Endothelial cell (in vitro differentiated cells): ENCODE data around the gene C10orf71. TPM values are rescaled to one million over a fixed set of nuclear protein-coding genes. Genes with fewer than 3 reads are reported as not detected.

Experiments used
- DNase-seq: peaks from one replicate; pipeline ENCODE4 v3.0.0; 2021; ENCODE audit warnings: low spot score
- H3K27ac Mint-ChIP-seq: one replicate; pipeline ENCODE4 v1.8.0; 2021; ENCODE audit warnings: mixed read lengths, inconsistent platforms; ENCODE audit not compliant: unreplicated experiment
- H3K27me3 Mint-ChIP-seq: one replicate; pipeline ENCODE4 v1.8.0; 2021; ENCODE audit warnings: mild to moderate bottlenecking, moderate library complexity, mixed read lengths, inconsistent platforms; ENCODE audit not compliant: unreplicated experiment
- H3K36me3 Mint-ChIP-seq: one replicate; pipeline ENCODE4 v1.8.0; 2021; ENCODE audit warnings: mild to moderate bottlenecking, low read depth, mixed read lengths, inconsistent platforms; ENCODE audit not compliant: unreplicated experiment
- H3K4me1 Mint-ChIP-seq: one replicate; pipeline ENCODE4 v1.8.0; 2021; ENCODE audit warnings: mild to moderate bottlenecking, mixed read lengths, inconsistent platforms; ENCODE audit not compliant: unreplicated experiment
- H3K4me3 Mint-ChIP-seq: one replicate; pipeline ENCODE4 v1.8.0; 2021; ENCODE audit warnings: mild to moderate bottlenecking, mixed read lengths, inconsistent platforms; ENCODE audit not compliant: unreplicated experiment
- H3K9me3 Mint-ChIP-seq: one replicate; pipeline ENCODE4 v1.8.0; 2021; ENCODE audit warnings: mixed read lengths, inconsistent platforms; ENCODE audit not compliant: unreplicated experiment
- CTCF ChIP-seq: fragments of 200-600 bp; sonication (generic); IDR thresholded peaks from one replicate; pipeline ENCODE4 v1.5.0; 2021; ENCODE audit warnings: antibody characterized with exemption; ENCODE audit not compliant: unreplicated experiment
- total RNA-seq: library from RNA; stranded (reverse); fragmentation: NEBNext Ultra II Directional; extraction: Animal tissue kit (Norgen Biotek cat#: 25700); gene quantifications from one replicate; pipeline ENCODE4 v1.2.1, GENCODE V29; 2021; ENCODE audit not compliant: unreplicated experiment

C10orf71 gene
- total RNA-seq, 1 donor from 2014 or later: not detected

- Mint-ChIP-seq H3K36me3 (peaks cover under 1% of the 10 kb centered on the region), H3K9me3 (no peaks in the 10 kb centered on the region), H3K27me3 (peaks cover 6% of the 10 kb centered on the region), H3K4me3 (no peak overlapping the region), H3K4me1 (peaks cover 18% of the 10 kb centered on the region), H3K27ac (no peak overlapping the region)
- no peak for DNase-seq
- TF ChIP-seq CTCF: no peak
These were observed 31.2 kb downstream of the C10orf71 start for GRCh38 chr10:49330127-49330665.

- no peak overlapping the region for H3K27ac Mint-ChIP-seq
- peaks cover 8% of the 10 kb centered on the region for H3K36me3 Mint-ChIP-seq
- peaks cover 25% of the 10 kb centered on the region for H3K4me1 Mint-ChIP-seq
- H3K4me3 Mint-ChIP-seq: no peak overlapping the region
- no peak for TF ChIP-seq CTCF
- H3K27me3 Mint-ChIP-seq: peaks cover 6% of the 10 kb centered on the region
- H3K9me3 Mint-ChIP-seq: peaks cover 5% of the 10 kb centered on the region
- DNase-seq: no peak
These were observed 32.5 kb downstream of the C10orf71 start for GRCh38 chr10:49331431-49331830.

GRCh38 chr10:49332333-49332732 is 33.4 kb downstream of the C10orf71 start:
- Mint-ChIP-seq H3K27ac (no peak overlapping the region), H3K27me3 (peaks cover 6% of the 10 kb centered on the region), H3K4me3 (no peak overlapping the region), H3K4me1 (peaks cover 25% of the 10 kb centered on the region), H3K9me3 (peaks cover 5% of the 10 kb centered on the region), H3K36me3 (peaks cover 8% of the 10 kb centered on the region)
- DNase-seq: no peak
- TF ChIP-seq CTCF: no peak

GRCh38 chr10:49332768-49333167 is 33.8 kb downstream of the C10orf71 start:
- H3K4me1 Mint-ChIP-seq: peaks cover 22% of the 10 kb centered on the region
- peaks cover 8% of the 10 kb centered on the region for H3K36me3 Mint-ChIP-seq
- DNase-seq: no peak
- no peak overlapping the region for H3K27ac Mint-ChIP-seq
- TF ChIP-seq CTCF: no peak
- H3K9me3 Mint-ChIP-seq: peaks cover 5% of the 10 kb centered on the region
- no peak overlapping the region for H3K4me3 Mint-ChIP-seq
- H3K27me3 Mint-ChIP-seq: peaks cover 6% of the 10 kb centered on the region

- DNase-seq: no peak
- Mint-ChIP-seq H3K27ac (no peak overlapping the region), H3K4me3 (peak overlapping the region; percentile 40), H3K36me3 (peaks cover 8% of the 10 kb centered on the region), H3K4me1 (peaks cover 19% of the 10 kb centered on the region), H3K27me3 (peaks cover 6% of the 10 kb centered on the region), H3K9me3 (peaks cover 5% of the 10 kb centered on the region)
- no peak for TF ChIP-seq CTCF
These were observed 34.2 kb downstream of the C10orf71 start for GRCh38 chr10:49333192-49333591.
